HepG2 (cell line): ENCODE results near the gene FBXO28. TPM values are rescaled to one million over a fixed set of nuclear protein-coding genes. Genes with fewer than 3 reads are reported as not detected.

Experiments
- ATAC-seq: fragments of 200-7000 bp; cut with Tn5 transposase; 3 replicates; pipeline ENCODE4 v1.9.1; 2020; ENCODE audit warnings: mild to moderate bottlenecking, moderate library complexity
- BruUV-seq: library from RNA; stranded (reverse); fragments of 400-500 nt; replicated peaks from 2 replicates; lab custom pipeline; 2021; lab: Mats Ljungman, UMichigan
- CTCF ChIA-PET: fragments of 300-600 bp; formaldehyde crosslinking; extraction: SDS; loops from one replicate; lab custom pipeline; 2021; ENCODE audit warnings: low total read pairs, inconsistent platforms, low intra/inter-chr PET ratio; lab: Yijun Ruan, JAX
- POLR2A ChIA-PET: fragments of 350-600 bp; sonication (Branson Sonifier 250); formaldehyde crosslinking; loops from one replicate; lab custom pipeline; 2020; ENCODE audit warnings: antibody characterized with exemption, inconsistent platforms; lab: Yijun Ruan, JAX
- DNase-seq: peaks from one replicate; pipeline ENCODE4 v3.0.0-alpha.2; 2015; ENCODE audit warnings: low spot score
- FAIRE-seq: peaks from 3 replicates; lab custom pipeline; 2011; peaks lifted over from hg19 to GRCh38; lab: Jason Lieb, UNC
- H2AFZ ChIP-seq: one replicate; pipeline ENCODE4 v1.6.1; 2011; ENCODE audit warnings: low read length, inconsistent platforms
- H3K27ac ChIP-seq: fragments of 300-600 bp; 3 replicates; pipeline ENCODE4 v1.8.0; 2011; ENCODE audit warnings: mixed run types, mild to moderate bottlenecking, mixed read lengths, low read length, inconsistent platforms; ENCODE audit not compliant: insufficient read depth; ENCODE audit errors: extremely low read length
- H3K27me3 ChIP-seq, 2 experiments: fragments of 200-600 bp in 1 of 2; 2 replicates in 1 of 2; 3 replicates in 1 of 2; pipeline versions ENCODE4 v1.6.0 to v1.8.0; 2011; ENCODE audit warnings: low read length in 2 of 2, mild to moderate bottlenecking in 2 of 2, moderate library complexity in 2 of 2, inconsistent platforms in 1 of 2; ENCODE audit not compliant: insufficient read depth in 2 of 2, control insufficient read depth in 1 of 2
- H3K36me3 ChIP-seq, 2 experiments: fragments of 200-600 bp in 1 of 2; replicated peaks in 1 of 2; 2 replicates in 1 of 2; 3 replicates in 1 of 2; pipeline versions ENCODE4 v1.5.1 to v1.8.0; 2011; ENCODE audit warnings: low read length in 2 of 2, inconsistent platforms in 1 of 2; ENCODE audit not compliant: insufficient read depth in 2 of 2, control insufficient read depth in 1 of 2
- H3K4me1 ChIP-seq: 2 replicates; pipeline ENCODE4 v1.5.1; 2012; ENCODE audit warnings: low read length, inconsistent platforms; ENCODE audit not compliant: insufficient read depth
- H3K4me2 ChIP-seq: 2 replicates; pipeline ENCODE4 v1.6.0; 2011; ENCODE audit warnings: low read depth, low read length, inconsistent platforms
- H3K4me3 ChIP-seq, 3 experiments: fragments of 200-600 bp in 1 of 3; sonication (generic), shearing (Covaris generic) in 1 of 3; replicated peaks in 1 of 3; 2 replicates each; pipeline ENCODE4 v1.5.1; 2011 to 2016; ENCODE audit warnings: low read length in 3 of 3, inconsistent platforms in 2 of 3, low read depth in 2 of 3, mild to moderate bottlenecking in 2 of 3, control low read depth in 1 of 3, mixed read lengths in 1 of 3; ENCODE audit not compliant: insufficient read depth in 1 of 3
- H3K79me2 ChIP-seq: one replicate; pipeline ENCODE4 v1.6.1; 2011; ENCODE audit warnings: low read length, inconsistent platforms; ENCODE audit not compliant: insufficient read depth
- H3K9ac ChIP-seq: 2 replicates; pipeline ENCODE4 v1.6.0; 2011; ENCODE audit warnings: mild to moderate bottlenecking, low read depth, low read length, inconsistent platforms; ENCODE audit not compliant: insufficient read depth
- H3K9me3 ChIP-seq: 2 replicates; pipeline ENCODE4 v1.5.1; 2012; ENCODE audit warnings: mild to moderate bottlenecking, low read length
- H4K20me1 ChIP-seq: 2 replicates; pipeline ENCODE4 v1.6.0; 2011; ENCODE audit warnings: inconsistent platforms, mild to moderate bottlenecking, low read length, moderate library complexity; ENCODE audit not compliant: insufficient read depth
- ERF ChIP-seq: IDR thresholded peaks from 2 replicates; pipeline ENCODE4 v1.6.1; 2018; ENCODE audit warnings: missing biosample characterization, missing genetic modification reagents
- HMG20A ChIP-seq: IDR thresholded peaks from 2 replicates; pipeline ENCODE4 v1.6.1; 2016; ENCODE audit warnings: borderline replicate concordance
- IKZF4 ChIP-seq: sonication (generic); formaldehyde crosslinking; IDR thresholded peaks from 2 replicates; pipeline ENCODE4 v1.5.1; 2020; ENCODE audit warnings: borderline replicate concordance, mild to moderate bottlenecking, low read depth, missing genetic modification reagents; ENCODE audit errors: not compliant biosample characterization
- MTA1 ChIP-seq: sonication (generic); formaldehyde crosslinking; IDR thresholded peaks from 2 replicates; pipeline ENCODE4 v1.4.0; 2020; ENCODE audit warnings: missing genetic modification reagents, mild to moderate bottlenecking, borderline replicate concordance
- PHF8 ChIP-seq: sonication (generic); formaldehyde crosslinking; IDR thresholded peaks from 2 replicates; pipeline ENCODE4 v1.5.0; 2020; ENCODE audit warnings: missing genetic modification reagents
- SOX5 ChIP-seq: IDR thresholded peaks from 2 replicates; pipeline ENCODE4 v1.6.1; 2016; ENCODE audit warnings: borderline replicate concordance
- SP2 ChIP-seq: sonication (generic); formaldehyde crosslinking; IDR thresholded peaks from 2 replicates; pipeline ENCODE4 v1.5.1; 2020; ENCODE audit warnings: mild to moderate bottlenecking, missing genetic modification reagents
- SRSF4 ChIP-seq: fragments of 200-400 bp; formaldehyde crosslinking; IDR thresholded peaks from one replicate; pipeline ENCODE4 v1.6.1; 2018; ENCODE audit warnings: mild to moderate bottlenecking, low read depth, low read length, moderate library complexity; ENCODE audit not compliant: poor library complexity, severe bottlenecking
- ZBTB38 ChIP-seq: sonication (generic); formaldehyde crosslinking; IDR thresholded peaks from 2 replicates; pipeline ENCODE4 v1.5.1; 2020; ENCODE audit warnings: mild to moderate bottlenecking, missing genetic modification reagents
- ZNF335 ChIP-seq: sonication (generic); formaldehyde crosslinking; IDR thresholded peaks from 2 replicates; pipeline ENCODE4 v1.4.0; 2020; ENCODE audit warnings: missing genetic modification reagents
- ZNF431 ChIP-seq: sonication (generic); formaldehyde crosslinking; IDR thresholded peaks from 2 replicates; pipeline ENCODE4 v1.9.0; 2022; ENCODE audit warnings: missing genetic modification reagents, low read depth, mild to moderate bottlenecking, borderline replicate concordance
- ZNF432 ChIP-seq: sonication (generic); formaldehyde crosslinking; IDR thresholded peaks from 2 replicates; pipeline ENCODE4 v1.5.0; 2020; ENCODE audit warnings: missing genetic modification reagents, mild to moderate bottlenecking, borderline replicate concordance
- ZNF605 ChIP-seq: sonication (generic); formaldehyde crosslinking; IDR thresholded peaks from 2 replicates; pipeline ENCODE4 v1.8.0; 2022; ENCODE audit warnings: mild to moderate bottlenecking, missing genetic modification reagents
- ZNF724P ChIP-seq: sonication (generic); formaldehyde crosslinking; IDR thresholded peaks from 2 replicates; pipeline ENCODE4 v1.8.0; 2022; ENCODE audit warnings: missing genetic modification reagents, borderline replicate concordance
- ZSCAN21 ChIP-seq: sonication (generic); formaldehyde crosslinking; IDR thresholded peaks from 2 replicates; pipeline ENCODE4 v1.8.0; 2022; ENCODE audit warnings: mild to moderate bottlenecking, missing genetic modification reagents, moderate library complexity, borderline replicate concordance
- WGBS: methylation state at CpG from one replicate; pipeline ENCODE4 v1.1.6; 2017; ENCODE audit warnings: low lambda C conversion rate; 5-methylcytosine and 5-hydroxymethylcytosine counted together
- in situ Hi-C: cut with HindIII; loops from 2 replicates; pipeline ENCODE4 v1.10.0; 2017; ENCODE audit warnings: low pct_unique_long_range_greater_than_20kb; ENCODE audit not compliant: extremely low pct_ligation_motif_present
- intact Hi-C: fragments of 100-400 bp; cut with micrococcal nuclease; formaldehyde crosslinking; loops from one replicate; pipeline ENCODE4 v1.10.0; 2022; ENCODE audit not compliant: unreplicated experiment
- polyA plus RNA-seq, 8 experiments: library from polyadenylated mRNA; depleted of rRNA in 3 of 8; stranded (reverse) in 7 of 8; unstranded in 1 of 8; fragments of >200 nt; fragmentation: Illumina TruSeq in 4 of 8; extraction: Trizol in 4 of 8; gene quantifications; 2 replicates each; pipeline versions ENCODE4 v1.2.1 to v1.2.3, GENCODE V29; 2011 to 2016; ENCODE audit warnings: low read depth in 4 of 8, missing spikeins in 1 of 8, mixed read lengths in 1 of 8; ENCODE audit not compliant: insufficient read depth in 1 of 8
- total RNA-seq, 5 experiments: library from RNA; depleted of rRNA; stranded (reverse); fragments of >200 nt; fragmentation: Illumina TruSeq; extraction: Trizol; gene quantifications; 2 replicates each; pipeline ENCODE4 v1.2.3, GENCODE V29; 2016; ENCODE audit warnings: low read depth in 1 of 5
- TF ChIP-seq, protein P1 (sequence below): sonication (generic); formaldehyde crosslinking; IDR thresholded peaks from 2 replicates; pipeline ENCODE4 v1.4.0; 2020; ENCODE audit warnings: missing genetic modification reagents, borderline replicate concordance
- TF ChIP-seq, protein P2 (sequence below): sonication (generic); formaldehyde crosslinking; conservative IDR thresholded peaks from 2 replicates; pipeline ENCODE4 v1.8.0; 2022; ENCODE audit warnings: mild to moderate bottlenecking, moderate library complexity, missing genetic modification reagents
- TF ChIP-seq, protein P3 (sequence below): sonication (generic); formaldehyde crosslinking; IDR thresholded peaks from 2 replicates; pipeline ENCODE4 v1.4.0; 2020; ENCODE audit warnings: missing genetic modification reagents

The FBXO28 gene
- total and polyA plus RNA-seq, 2 of the 13 experiments (the other 11 are each of a cell fraction or from before 2014, with no cell fraction given) = 8.5 to 29.1 TPM

DNA sequence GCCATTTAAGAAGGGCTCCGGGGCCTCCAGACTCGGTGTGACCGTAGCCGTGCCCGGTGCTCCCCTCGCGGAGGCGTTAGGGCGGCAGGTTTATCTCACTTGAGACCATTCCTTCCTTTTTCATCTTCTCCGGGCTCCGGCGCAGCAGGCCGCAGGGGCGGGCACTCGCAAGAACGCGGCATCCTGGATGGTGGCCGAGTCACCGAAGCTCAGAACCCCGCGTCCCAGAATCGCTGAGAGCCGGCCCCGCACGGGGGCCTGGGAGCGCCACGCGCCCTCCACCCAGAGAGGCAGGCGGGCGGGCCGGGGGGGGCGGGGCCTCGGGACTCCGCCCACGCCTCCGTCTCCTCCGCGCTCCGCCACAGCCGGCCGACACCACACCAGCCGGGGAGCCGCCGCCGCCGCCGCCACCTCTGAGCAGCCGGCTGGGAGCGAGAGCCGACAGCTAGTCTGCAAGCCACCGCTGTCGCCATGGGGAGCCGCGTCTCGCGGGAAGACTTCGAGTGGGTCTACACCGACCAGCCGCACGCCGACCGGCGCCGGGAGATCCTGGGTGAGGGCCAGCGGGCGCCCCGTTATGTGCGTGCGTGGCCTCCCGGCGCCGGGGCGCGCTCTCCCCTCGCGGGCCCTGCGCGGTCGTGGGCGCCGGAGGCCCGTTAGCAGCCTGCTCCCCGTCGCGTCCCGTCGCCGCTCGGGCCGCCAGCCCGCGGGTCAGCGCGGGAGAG is 69.1 kb downstream of the FBXO28 start, which contains the start of gene DEGS1:
DEGS1 (plus strand) TSS at position 375 of the 725 bp plus-strand sequence; CDS start at position 472, 97 bp downstream.
- Histone ChIP-seq H3K4me3 (peak within 1 kb of the TSS; percentile 60 to 89 (median 87)), H3K27me3 (no peaks in the 10 kb centered on the region), H3K9ac (peak within 1 kb of the TSS; percentile 77), H3K27ac (peak within 1 kb of the TSS; percentile 67), H3K4me1 (peaks cover 36% of the 10 kb centered on the region), H2AFZ (peak within 1 kb of the TSS; percentile 90), H3K36me3 (no peaks in the 10 kb centered on the region), H3K9me3 (no peaks in the 10 kb centered on the region), H3K79me2 (peaks cover 9% of the 10 kb centered on the region), H4K20me1 (0 out of 2 replicates have a peak, but pooled peaks cover 4% of the 10 kb centered on the region), H3K4me2 (peak within 1 kb of the TSS; percentile 75)
- no TSS peak for BruUV-seq
- POLR2A ChIA-PET = interaction anchor here (0.7 to 2.3 kb wide), 5 partner anchors 10 to 69 kb away, joined by 3 to 17 read pairs (median 3); partner anchors contain the start of gene FBXO28
- ATAC-seq (peak; percentile 88), DNase-seq (peak; percentile 72), FAIRE-seq (no peak)
- intact Hi-C loops = no loop called here
- 0% methylated on average over 16 of the region's 94 CpGs for WGBS
- CTCF ChIA-PET = no interaction called here
- in situ Hi-C loops = no loop called here
- TF ChIP-seq, protein P1, sequence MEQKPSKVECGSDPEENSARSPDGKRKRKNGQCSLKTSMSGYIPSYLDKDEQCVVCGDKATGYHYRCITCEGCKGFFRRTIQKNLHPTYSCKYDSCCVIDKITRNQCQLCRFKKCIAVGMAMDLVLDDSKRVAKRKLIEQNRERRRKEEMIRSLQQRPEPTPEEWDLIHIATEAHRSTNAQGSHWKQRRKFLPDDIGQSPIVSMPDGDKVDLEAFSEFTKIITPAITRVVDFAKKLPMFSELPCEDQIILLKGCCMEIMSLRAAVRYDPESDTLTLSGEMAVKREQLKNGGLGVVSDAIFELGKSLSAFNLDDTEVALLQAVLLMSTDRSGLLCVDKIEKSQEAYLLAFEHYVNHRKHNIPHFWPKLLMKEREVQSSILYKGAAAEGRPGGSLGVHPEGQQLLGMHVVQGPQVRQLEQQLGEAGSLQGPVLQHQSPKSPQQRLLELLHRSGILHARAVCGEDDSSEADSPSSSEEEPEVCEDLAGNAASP = no peak
- peak; percentile 52; the same call in 1 of the 2 replicates for TF ChIP-seq ZNF724P (CRISPR knock-in tag)
- TF ChIP-seq ZNF605 (CRISPR knock-in tag) = 0 out of 2 replicates have a peak, but pooled peaks have one; percentile 38
- TF ChIP-seq, protein P2, sequence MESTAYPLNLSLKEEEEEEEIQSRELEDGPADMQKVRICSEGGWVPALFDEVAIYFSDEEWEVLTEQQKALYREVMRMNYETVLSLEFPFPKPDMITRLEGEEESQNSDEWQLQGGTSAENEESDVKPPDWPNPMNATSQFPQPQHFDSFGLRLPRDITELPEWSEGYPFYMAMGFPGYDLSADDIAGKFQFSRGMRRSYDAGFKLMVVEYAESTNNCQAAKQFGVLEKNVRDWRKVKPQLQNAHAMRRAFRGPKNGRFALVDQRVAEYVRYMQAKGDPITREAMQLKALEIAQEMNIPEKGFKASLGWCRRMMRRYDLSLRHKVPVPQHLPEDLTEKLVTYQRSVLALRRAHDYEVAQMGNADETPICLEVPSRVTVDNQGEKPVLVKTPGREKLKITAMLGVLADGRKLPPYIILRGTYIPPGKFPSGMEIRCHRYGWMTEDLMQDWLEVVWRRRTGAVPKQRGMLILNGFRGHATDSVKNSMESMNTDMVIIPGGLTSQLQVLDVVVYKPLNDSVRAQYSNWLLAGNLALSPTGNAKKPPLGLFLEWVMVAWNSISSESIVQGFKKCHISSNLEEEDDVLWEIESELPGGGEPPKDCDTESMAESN (CRISPR knock-in tag) = peak; percentile 37; the same call in 1 of the 2 replicates
- peak; percentile 67; the same call in 1 of the 2 replicates for TF ChIP-seq ZNF431 (CRISPR knock-in tag)
- no peak for TF ChIP-seq ZNF432
- TF ChIP-seq SOX5 = no peak
- TF ChIP-seq, protein P3, sequence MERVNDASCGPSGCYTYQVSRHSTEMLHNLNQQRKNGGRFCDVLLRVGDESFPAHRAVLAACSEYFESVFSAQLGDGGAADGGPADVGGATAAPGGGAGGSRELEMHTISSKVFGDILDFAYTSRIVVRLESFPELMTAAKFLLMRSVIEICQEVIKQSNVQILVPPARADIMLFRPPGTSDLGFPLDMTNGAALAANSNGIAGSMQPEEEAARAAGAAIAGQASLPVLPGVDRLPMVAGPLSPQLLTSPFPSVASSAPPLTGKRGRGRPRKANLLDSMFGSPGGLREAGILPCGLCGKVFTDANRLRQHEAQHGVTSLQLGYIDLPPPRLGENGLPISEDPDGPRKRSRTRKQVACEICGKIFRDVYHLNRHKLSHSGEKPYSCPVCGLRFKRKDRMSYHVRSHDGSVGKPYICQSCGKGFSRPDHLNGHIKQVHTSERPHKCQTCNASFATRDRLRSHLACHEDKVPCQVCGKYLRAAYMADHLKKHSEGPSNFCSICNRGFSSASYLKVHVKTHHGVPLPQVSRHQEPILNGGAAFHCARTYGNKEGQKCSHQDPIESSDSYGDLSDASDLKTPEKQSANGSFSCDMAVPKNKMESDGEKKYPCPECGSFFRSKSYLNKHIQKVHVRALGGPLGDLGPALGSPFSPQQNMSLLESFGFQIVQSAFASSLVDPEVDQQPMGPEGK = peak; percentile 54; the same call in 1 of the 2 replicates
- TF ChIP-seq ZNF335 = peak; percentile 38; the same call in 1 of the 2 replicates
- peak; percentile 36 for TF ChIP-seq ERF (CRISPR knock-in tag)
- no peak for TF ChIP-seq SRSF4
- TF ChIP-seq PHF8 (CRISPR knock-in tag) = peak; percentile 83
- peak; percentile 51; the same call in 1 of the 2 replicates for TF ChIP-seq MTA1
- TF ChIP-seq ZBTB38 (CRISPR knock-in tag) = peak; percentile 61; the same call in 1 of the 2 replicates
- TF ChIP-seq HMG20A = 0 out of 2 replicates have a peak, but pooled peaks have one; percentile 46
- peak; percentile 85 for TF ChIP-seq IKZF4 (CRISPR knock-in tag)
- TF ChIP-seq ZSCAN21 (CRISPR knock-in tag) = peak; percentile 55; the same call in 1 of the 2 replicates
- peak; percentile 45; the same call in 1 of the 2 replicates for TF ChIP-seq SP2 (CRISPR knock-in tag)
